Hepatocyte (in vitro differentiated cells): ENCODE data around the gene PDE4D. TPM values are rescaled to one million over a fixed set of nuclear protein-coding genes. Genes with fewer than 3 reads are reported as not detected.
A peak's percentile ranks its signal among the peaks of the same experiment; 100 is the strongest.

ENCODE experiments used
- DNase-seq: peaks from one replicate; pipeline ENCODE4 v3.0.0-alpha.2; 2016; ENCODE audit warnings: low spot score
- H2AFZ ChIP-seq: fragments of 200-600 bp; sonication (generic); 2 replicates; pipeline ENCODE4 v1.6.0; 2016; ENCODE audit warnings: antibody characterized with exemption, mild to moderate bottlenecking
- H3K27ac ChIP-seq: fragments of 200-600 bp; sonication (generic); 2 replicates; pipeline ENCODE4 v1.5.1; 2016; ENCODE audit warnings: mild to moderate bottlenecking
- H3K27me3 ChIP-seq: fragments of 200-600 bp; sonication (generic); 2 replicates; pipeline ENCODE4 v1.6.1; 2016
- H3K36me3 ChIP-seq: fragments of 200-600 bp; sonication (generic); replicated peaks from 2 replicates; pipeline ENCODE4 v1.5.1; 2016; ENCODE audit warnings: low read depth; ENCODE audit not compliant: insufficient read depth
- H3K4me1 ChIP-seq: fragments of 200-600 bp; sonication (generic); 2 replicates; pipeline ENCODE4 v1.5.1; 2016; ENCODE audit warnings: mild to moderate bottlenecking, moderate library complexity; ENCODE audit not compliant: insufficient read depth
- H3K4me2 ChIP-seq: fragments of 200-600 bp; sonication (generic); 2 replicates; pipeline ENCODE4 v1.6.0; 2016
- H3K4me3 ChIP-seq: fragments of 200-600 bp; sonication (generic); 2 replicates; pipeline ENCODE4 v1.5.1; 2016; ENCODE audit warnings: mild to moderate bottlenecking
- H3K79me2 ChIP-seq: fragments of 200-600 bp; sonication (generic); 2 replicates; pipeline ENCODE4 v1.6.0; 2017; ENCODE audit warnings: mild to moderate bottlenecking
- H3K9me2 ChIP-seq: fragments of 200-600 bp; sonication (generic); replicated peaks from 2 replicates; pipeline ENCODE4 v1.6.0; 2017; ENCODE audit warnings: mild to moderate bottlenecking; ENCODE audit not compliant: insufficient read depth
- H3K9me3 ChIP-seq: fragments of 200-600 bp; sonication (generic); 2 replicates; pipeline ENCODE4 v1.5.1; 2016; ENCODE audit warnings: low read depth, mild to moderate bottlenecking
- H4K20me1 ChIP-seq: fragments of 200-600 bp; sonication (generic); 2 replicates; pipeline ENCODE4 v1.6.0; 2016; ENCODE audit warnings: mild to moderate bottlenecking; ENCODE audit not compliant: insufficient read depth, poor library complexity, severe bottlenecking
- CTCF ChIP-seq: fragments of 200-600 bp; sonication (generic); IDR thresholded peaks from 2 replicates; pipeline ENCODE4 v1.5.1; 2016; ENCODE audit warnings: antibody characterized with exemption, mild to moderate bottlenecking; ENCODE audit not compliant: poor library complexity
- EZH2 ChIP-seq: fragments of 200-600 bp; sonication (generic); IDR thresholded peaks from 2 replicates; pipeline ENCODE4 v1.6.1; 2016; ENCODE audit warnings: antibody characterized with exemption, mild to moderate bottlenecking, borderline replicate concordance
- EZH2phosphoT487 ChIP-seq: fragments of 200-600 bp; sonication (generic); IDR thresholded peaks from one replicate; pipeline ENCODE4 v1.6.1; 2018; ENCODE audit warnings: antibody characterized with exemption, mild to moderate bottlenecking, low read depth, moderate library complexity; ENCODE audit not compliant: unreplicated experiment, severe bottlenecking
- WGBS: methylation state at CpG from one replicate; pipeline ENCODE4 v1.1.6; 2016; ENCODE audit warnings: low lambda C conversion rate; ENCODE audit errors: missing lambda C conversion rate; 5-methylcytosine and 5-hydroxymethylcytosine counted together
- polyA plus RNA-seq: library from polyadenylated mRNA; unstranded; fragments of >200 nt; fragmentation: Nextera tagmentation; extraction: Ambion mirVana; gene quantifications from 2 replicates; pipeline ENCODE4 v1.2.1, GENCODE V29; 2016
- total RNA-seq: library from RNA; depleted of rRNA; stranded (reverse); fragments of >200 nt; gene quantifications from 2 replicates; pipeline ENCODE4 v1.2.3, GENCODE V29; 2014

Gene PDE4D
- total and polyA plus RNA-seq, 2 experiments from 2014 or later = 14.5 to 45.2 TPM

- TF ChIP-seq EZH2phosphoT487 (no peak), CTCF (no peak), EZH2 (no peak)
Measured at GRCh38 chr5:59555596-59555995, 337.9 kb downstream of the PDE4D start.

GRCh38 chr5:59554501-59554900, 339.0 kb downstream of the PDE4D start:
- Histone ChIP-seq H3K4me1 (no peaks in the 10 kb centered on the region), H3K9me2 (no peaks in the 10 kb centered on the region), H3K4me3 (no peak overlapping the region), H3K27ac (no peak overlapping the region), H2AFZ (no peak overlapping the region), H3K36me3 (no peaks in the 10 kb centered on the region), H3K79me2 (no peaks in the 10 kb centered on the region), H3K27me3 (no peaks in the 10 kb centered on the region), H3K9me3 (no peaks in the 10 kb centered on the region), H4K20me1 (no peaks in the 10 kb centered on the region), H3K4me2 (no peak overlapping the region)
- TF ChIP-seq EZH2 (no peak), EZH2phosphoT487 (no peak)
- DNase-seq = no peak
- WGBS = 90% methylated on average over 4 of the region's 4 CpGs

More at GRCh38 chr5:59555596-59555995, 337.9 kb downstream of the PDE4D start:
- no peak overlapping the region for H3K27ac ChIP-seq
- no peaks in the 10 kb centered on the region for H3K79me2 ChIP-seq
- H3K9me2 ChIP-seq = no peaks in the 10 kb centered on the region
- no peak overlapping the region for H2AFZ ChIP-seq
- H3K4me3 ChIP-seq = no peak overlapping the region
- no peaks in the 10 kb centered on the region for H3K27me3 ChIP-seq
- H3K36me3 ChIP-seq = no peaks in the 10 kb centered on the region
- H3K4me2 ChIP-seq = no peak overlapping the region
- H3K4me1 ChIP-seq = no peaks in the 10 kb centered on the region
- no peaks in the 10 kb centered on the region for H4K20me1 ChIP-seq
- no peaks in the 10 kb centered on the region for H3K9me3 ChIP-seq
- WGBS = 76% methylated on average over 3 of the region's 3 CpGs
- DNase-seq = no peak

GRCh38 chr5:59553992-59554391, 339.5 kb downstream of the PDE4D start:
- DNase-seq = no peak
- no peaks in the 10 kb centered on the region for H3K9me3 ChIP-seq
- no peak overlapping the region for H3K27ac ChIP-seq
- H3K36me3 ChIP-seq = no peaks in the 10 kb centered on the region
- no peak overlapping the region for H3K4me2 ChIP-seq
- TF ChIP-seq CTCF = no peak
- TF ChIP-seq EZH2 = no peak
- no peak for TF ChIP-seq EZH2phosphoT487
- H3K9me2 ChIP-seq = no peaks in the 10 kb centered on the region
- H4K20me1 ChIP-seq = no peaks in the 10 kb centered on the region
- no peaks in the 10 kb centered on the region for H3K27me3 ChIP-seq
- no peaks in the 10 kb centered on the region for H3K79me2 ChIP-seq
- peaks cover 3% of the 10 kb centered on the region for H3K4me1 ChIP-seq
- no peak overlapping the region for H2AFZ ChIP-seq
- H3K4me3 ChIP-seq = no peak overlapping the region

- Histone ChIP-seq H3K27ac (peak overlapping the region; percentile 64), H3K9me2 (no peaks in the 10 kb centered on the region), H3K4me1 (peaks cover 6% of the 10 kb centered on the region), H3K79me2 (no peaks in the 10 kb centered on the region), H3K9me3 (no peaks in the 10 kb centered on the region), H4K20me1 (no peaks in the 10 kb centered on the region), H2AFZ (no peak overlapping the region), H3K36me3 (no peaks in the 10 kb centered on the region), H3K27me3 (no peaks in the 10 kb centered on the region), H3K4me3 (no peak overlapping the region), H3K4me2 (peak overlapping the region; percentile 34)
- TF ChIP-seq EZH2 (no peak), EZH2phosphoT487 (no peak), CTCF (no peak)
- peak; percentile 10 for DNase-seq
- 57% methylated on average over 4 of the region's 4 CpGs for WGBS
Measured at GRCh38 chr5:59548807-59549357, 344.6 kb downstream of the PDE4D start.
